Activated effector memory CD4-positive, alpha-beta T cell treated with anti-CD3 and anti-CD28 coated beads, Interleukin-2, amount 50 U/mL, for 16 hours (primary cell): ENCODE data around the gene EPAS1.
"Not testable (repeated sequence)": the region's sequence is repeated elsewhere in the genome, so short reads cannot be mapped to it uniquely, and the experiment has no call there.

Source experiments
- DNase-seq: peaks from one replicate; pipeline ENCODE4 v3.0.0-alpha.2; 2020

EPAS1 gene

GRCh38 chr2:46386763-46387162, 89.6 kb downstream of the EPAS1 start:
- no peak for DNase-seq

GRCh38 chr2:46387292-46387691, 90.1 kb downstream of the EPAS1 start:
- DNase-seq = no peak

GRCh38 chr2:46387886-46388515, 90.8 kb downstream of the EPAS1 start:
- no peak for DNase-seq

- DNase-seq = no peak
Observed at GRCh38 chr2:46388881-46389280, 91.7 kb downstream of the EPAS1 start.

GRCh38 chr2:46389417-46389916, 92.3 kb downstream of the EPAS1 start:
- no peak for DNase-seq

GRCh38 chr2:46390036-46390435, 92.8 kb downstream of the EPAS1 start:
- no peak for DNase-seq

- no peak for DNase-seq
Observed at GRCh38 chr2:46390901-46391395, 93.7 kb downstream of the EPAS1 start.

- no peak for DNase-seq
Observed at GRCh38 chr2:46392561-46393346, 95.5 kb downstream of the EPAS1 start.

GRCh38 chr2:46393347-46393820, 96.2 kb downstream of the EPAS1 start:
- DNase-seq = no peak

- DNase-seq = no peak
Observed at GRCh38 chr2:46393865-46394264, 96.7 kb downstream of the EPAS1 start.

GRCh38 chr2:46394649-46395510, 97.7 kb downstream of the EPAS1 start:
- no peak for DNase-seq

- DNase-seq = not testable (repeated sequence)
Observed at GRCh38 chr2:46395730-46396129, 98.5 kb downstream of the EPAS1 start.

- DNase-seq = no peak
Observed at GRCh38 chr2:46400016-46400415, 102.8 kb downstream of the EPAS1 start.

GRCh38 chr2:46402874-46403273, 105.7 kb downstream of the EPAS1 start:
- no peak for DNase-seq

- no peak for DNase-seq
Observed at GRCh38 chr2:46404181-46404759, 107.1 kb downstream of the EPAS1 start.

GRCh38 chr2:46407852-46408455, 110.7 kb downstream of the EPAS1 start:
- DNase-seq = no peak

- DNase-seq = no peak
Observed at GRCh38 chr2:46409756-46410155, 112.5 kb downstream of the EPAS1 start.

GRCh38 chr2:46410273-46411244, 113.4 kb downstream of the EPAS1 start:
- DNase-seq = no peak

GRCh38 chr2:46411245-46411641, 114.0 kb downstream of the EPAS1 start:
- DNase-seq = no peak

- no peak for DNase-seq
Observed at GRCh38 chr2:46411985-46412384, 114.8 kb downstream of the EPAS1 start.

GRCh38 chr2:46413111-46413510, 115.9 kb downstream of the EPAS1 start:
- DNase-seq = no peak
